Mononuclear cell (primary cell): ENCODE measurements around the gene ANXA11. TPM values are rescaled to one million over a fixed set of nuclear protein-coding genes. Genes with fewer than 3 reads are reported as not detected.
"Not testable (repeated sequence)": the region's sequence is repeated elsewhere in the genome, so short reads cannot be mapped to it uniquely, and the experiment has no call there.

Experiments
- H3K27me3 ChIP-seq: 2 replicates; pipeline ENCODE4 v1.6.0; 2011; ENCODE audit warnings: low read length, control low read depth; ENCODE audit not compliant: insufficient read depth
- H3K4me1 ChIP-seq: 2 replicates; pipeline ENCODE4 v1.5.1; 2011; ENCODE audit warnings: mild to moderate bottlenecking, low read length, control low read depth; ENCODE audit not compliant: insufficient read depth
- H3K4me3 ChIP-seq: 2 replicates; pipeline ENCODE4 v1.5.1; 2011; ENCODE audit warnings: mild to moderate bottlenecking, low read length, moderate library complexity
- H3K9me3 ChIP-seq: 2 replicates; pipeline ENCODE4 v1.5.1; 2011; ENCODE audit warnings: low read depth, mild to moderate bottlenecking, control low read depth, low read length
- total RNA-seq: library from RNA; depleted of rRNA; stranded (reverse); fragments of >200 nt; gene quantifications from one replicate; pipeline ENCODE4 v1.2.3, GENCODE V29; 2012

Gene ANXA11
- 61.6 TPM for total RNA-seq

DNA sequence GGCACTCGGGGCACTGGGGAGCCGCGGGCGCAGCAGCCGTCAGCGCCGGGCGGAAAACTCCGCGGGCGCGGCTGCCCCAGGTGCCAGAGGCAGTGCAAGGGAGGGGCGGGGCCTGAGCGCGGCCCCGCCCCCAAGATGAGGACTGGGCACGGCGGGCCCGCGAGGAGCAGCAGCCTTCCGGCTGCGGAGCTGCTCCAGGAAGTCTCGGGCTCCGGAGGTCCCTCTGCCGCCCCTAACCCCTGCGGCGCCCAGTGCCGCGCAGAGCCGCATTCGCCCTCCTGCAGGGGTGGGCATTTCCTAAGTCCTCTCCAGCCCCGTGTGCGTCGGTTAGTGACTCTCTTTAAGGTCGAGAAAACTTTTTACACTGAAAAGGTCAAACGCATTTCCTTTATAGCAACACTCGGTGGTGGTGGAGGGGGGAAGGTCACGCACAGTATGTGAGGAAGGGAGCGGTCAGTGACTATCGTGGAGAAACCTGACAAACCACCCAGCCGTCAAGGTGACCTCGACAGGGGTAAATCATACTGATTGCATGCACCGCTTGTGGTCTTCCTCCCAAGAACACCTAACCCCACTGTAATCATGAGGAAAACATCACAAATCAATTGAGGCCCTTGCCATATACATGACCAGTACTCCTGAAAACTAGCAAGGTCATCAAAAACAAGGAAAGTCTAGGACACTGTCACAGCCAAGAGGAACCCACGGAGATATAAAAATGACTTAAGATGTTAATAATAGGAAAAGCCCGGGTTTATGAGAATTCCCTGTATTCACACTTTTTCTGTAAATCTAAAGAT, at the start of gene ANXA11:
Gene ANXA11 (minus strand): TSS at position 61 of the 800 bp plus-strand sequence. CDS start 32,676 bp downstream, outside the sequence.
- no peaks in the 10 kb centered on the region for H3K9me3 ChIP-seq
- H3K4me3 ChIP-seq = peak within 1 kb of the TSS; percentile 80
- no peaks in the 10 kb centered on the region for H3K27me3 ChIP-seq
- H3K4me1 ChIP-seq = peaks cover 52% of the 10 kb centered on the region

GRCh38 chr10:80254726-80255125, 49.4 kb upstream of the ANXA11 start:
- not testable (repeated sequence) for H3K27me3 ChIP-seq, H3K9me3 ChIP-seq, H3K4me3 ChIP-seq
- H3K4me1 ChIP-seq = peaks cover 23% of the 10 kb centered on the region

- not testable (repeated sequence) for H3K27me3 ChIP-seq, H3K4me3 ChIP-seq, H3K9me3 ChIP-seq
- H3K4me1 ChIP-seq = peaks cover 23% of the 10 kb centered on the region
Observed at GRCh38 chr10:80253963-80254271, 48.6 kb upstream of the ANXA11 start.

- Histone ChIP-seq H3K4me1 (peaks cover 23% of the 10 kb centered on the region), H3K4me3 (no peak overlapping the region), H3K27me3 (no peaks in the 10 kb centered on the region), H3K9me3 (no peaks in the 10 kb centered on the region)
Observed at GRCh38 chr10:80253266-80253962, 48.1 kb upstream of the ANXA11 start.

DNA sequence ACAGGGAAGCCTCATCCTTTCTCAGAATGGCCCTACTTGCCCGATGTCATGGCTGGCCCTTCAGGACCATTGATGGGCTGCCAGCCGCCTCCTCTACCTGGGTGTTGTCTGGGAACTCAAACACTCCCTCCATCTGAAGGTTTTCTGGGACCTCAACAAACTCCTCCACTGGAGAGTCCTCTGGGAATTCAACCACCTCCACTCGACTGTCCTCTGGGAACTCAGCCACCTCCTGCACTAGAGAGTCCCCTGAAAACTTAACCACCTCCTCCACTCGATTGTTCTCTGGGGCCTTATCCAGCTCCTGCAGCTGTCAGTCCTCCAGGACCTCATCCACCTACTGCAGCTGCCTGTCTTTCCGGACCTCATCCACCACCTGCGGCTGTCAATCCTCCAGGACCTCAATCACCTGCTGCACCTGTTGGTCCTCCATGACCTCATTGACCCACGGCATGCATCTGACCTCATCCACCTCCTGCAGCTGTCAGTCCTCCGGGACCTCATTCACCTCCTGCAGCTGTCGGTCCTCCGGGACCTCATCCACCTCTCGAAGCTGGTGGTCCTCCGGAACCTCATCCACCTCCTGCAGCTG, 47.1 kb upstream of the ANXA11 start:
- Histone ChIP-seq H3K4me1 (peaks cover 23% of the 10 kb centered on the region), H3K9me3 (no peaks in the 10 kb centered on the region), H3K27me3 (no peaks in the 10 kb centered on the region), H3K4me3 (no peak overlapping the region)

DNA sequence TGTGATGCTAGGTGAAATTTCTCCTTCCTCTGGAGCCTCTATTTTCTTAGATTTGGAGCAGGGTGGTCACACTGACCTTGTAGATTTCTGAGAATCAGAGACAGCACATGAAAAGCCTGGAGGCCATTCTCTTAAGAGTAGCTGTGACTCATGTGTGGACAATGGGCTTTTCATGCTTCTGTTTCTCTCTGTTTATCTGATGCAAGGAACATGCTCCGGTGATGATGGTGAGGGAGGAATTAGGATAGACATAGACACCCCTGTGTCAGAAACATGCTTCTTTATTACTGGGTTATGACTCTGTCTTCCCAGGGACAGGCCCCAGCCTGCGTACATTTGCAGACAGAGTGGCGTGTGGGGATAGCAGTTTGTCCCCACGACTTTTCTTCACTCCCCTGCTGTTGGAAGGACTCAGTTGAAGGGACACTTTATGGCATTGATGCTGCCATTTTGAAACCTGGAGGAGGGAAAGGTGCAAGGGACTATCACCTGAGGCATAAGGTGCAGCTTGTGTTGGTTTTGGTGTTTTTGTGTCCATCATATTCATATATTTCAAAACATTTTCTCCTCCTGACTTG, 46.5 kb upstream of the ANXA11 start:
- not testable (repeated sequence) for H3K4me3 ChIP-seq, H3K27me3 ChIP-seq, H3K9me3 ChIP-seq
- peaks cover 23% of the 10 kb centered on the region for H3K4me1 ChIP-seq

- not testable (repeated sequence) for H3K27me3 ChIP-seq, H3K4me3 ChIP-seq, H3K9me3 ChIP-seq
- peaks cover 23% of the 10 kb centered on the region for H3K4me1 ChIP-seq
Observed at GRCh38 chr10:80250399-80250798, 45.1 kb upstream of the ANXA11 start.

DNA sequence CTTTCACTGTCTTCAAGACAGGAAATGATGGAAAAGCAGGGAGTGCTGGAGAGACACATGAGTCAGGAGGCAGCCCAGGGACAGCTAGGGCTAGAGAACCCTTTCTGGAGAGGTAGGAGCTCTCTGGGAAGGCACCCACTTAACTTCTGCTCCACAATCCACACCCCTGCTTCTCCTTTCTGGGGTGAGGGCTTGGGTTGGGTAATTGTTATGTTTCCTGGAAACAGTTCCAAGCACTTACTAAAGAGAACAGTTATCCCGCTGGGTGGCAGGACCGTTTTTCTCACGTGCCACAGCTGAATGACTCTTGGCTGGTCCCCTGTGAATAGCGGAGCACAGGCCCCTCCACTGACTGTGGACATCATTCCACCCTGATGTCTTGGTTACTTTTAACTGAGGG, 44.6 kb upstream of the ANXA11 start:
- H3K9me3 ChIP-seq, H3K4me3 ChIP-seq, H3K27me3 ChIP-seq: not testable (repeated sequence)
- H3K4me1 ChIP-seq = peaks cover 23% of the 10 kb centered on the region

DNA sequence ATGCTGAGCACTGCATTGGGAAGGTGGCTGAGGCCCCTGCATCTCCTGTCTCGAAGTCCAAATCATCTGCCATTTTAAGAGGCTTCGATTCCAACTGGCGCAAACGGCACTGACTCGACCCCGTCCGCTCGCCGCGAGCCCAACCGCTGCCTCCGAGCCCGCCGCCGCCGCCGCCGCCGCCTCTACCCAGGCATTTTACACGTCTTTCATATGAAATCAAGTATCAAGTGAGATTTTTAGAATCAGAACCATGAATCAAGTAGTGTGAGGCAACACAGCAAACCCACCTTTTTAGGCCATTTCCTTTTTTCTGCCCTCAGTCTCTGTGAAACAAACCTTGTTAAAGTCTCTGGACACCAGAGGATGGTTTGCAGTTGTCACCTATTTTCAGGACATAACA, 42.3 kb upstream of the ANXA11 start:
- not testable (repeated sequence) for H3K27me3 ChIP-seq, H3K4me3 ChIP-seq, H3K4me1 ChIP-seq, H3K9me3 ChIP-seq

GRCh38 chr10:80244371-80244770, 39.0 kb upstream of the ANXA11 start:
- not testable (repeated sequence) for H3K27me3 ChIP-seq, H3K4me3 ChIP-seq, H3K9me3 ChIP-seq, H3K4me1 ChIP-seq

DNA sequence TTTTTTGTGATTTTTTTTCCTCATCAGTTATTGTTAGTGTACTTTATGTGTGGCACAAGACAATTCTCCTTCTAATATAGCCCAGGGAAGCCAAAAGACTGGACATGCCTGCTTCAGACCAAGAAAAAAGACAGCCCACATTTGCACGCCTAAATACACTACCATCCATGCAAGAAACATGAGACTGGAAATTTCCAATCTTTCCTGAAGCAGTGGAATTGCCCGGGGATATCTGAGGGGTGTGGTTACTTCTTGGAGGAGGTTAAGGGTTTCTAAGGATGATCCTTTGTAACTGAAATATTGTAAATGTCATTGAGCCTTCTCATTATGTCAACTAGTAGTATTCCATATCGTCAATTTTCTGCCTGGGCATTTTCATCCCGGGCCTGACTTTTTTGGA, 37.0 kb upstream of the ANXA11 start:
- not testable (repeated sequence) for H3K4me1 ChIP-seq, H3K9me3 ChIP-seq, H3K27me3 ChIP-seq, H3K4me3 ChIP-seq

GRCh38 chr10:80236457-80236856, 31.1 kb upstream of the ANXA11 start:
- H3K27me3 ChIP-seq, H3K9me3 ChIP-seq, H3K4me1 ChIP-seq, H3K4me3 ChIP-seq: not testable (repeated sequence)

DNA sequence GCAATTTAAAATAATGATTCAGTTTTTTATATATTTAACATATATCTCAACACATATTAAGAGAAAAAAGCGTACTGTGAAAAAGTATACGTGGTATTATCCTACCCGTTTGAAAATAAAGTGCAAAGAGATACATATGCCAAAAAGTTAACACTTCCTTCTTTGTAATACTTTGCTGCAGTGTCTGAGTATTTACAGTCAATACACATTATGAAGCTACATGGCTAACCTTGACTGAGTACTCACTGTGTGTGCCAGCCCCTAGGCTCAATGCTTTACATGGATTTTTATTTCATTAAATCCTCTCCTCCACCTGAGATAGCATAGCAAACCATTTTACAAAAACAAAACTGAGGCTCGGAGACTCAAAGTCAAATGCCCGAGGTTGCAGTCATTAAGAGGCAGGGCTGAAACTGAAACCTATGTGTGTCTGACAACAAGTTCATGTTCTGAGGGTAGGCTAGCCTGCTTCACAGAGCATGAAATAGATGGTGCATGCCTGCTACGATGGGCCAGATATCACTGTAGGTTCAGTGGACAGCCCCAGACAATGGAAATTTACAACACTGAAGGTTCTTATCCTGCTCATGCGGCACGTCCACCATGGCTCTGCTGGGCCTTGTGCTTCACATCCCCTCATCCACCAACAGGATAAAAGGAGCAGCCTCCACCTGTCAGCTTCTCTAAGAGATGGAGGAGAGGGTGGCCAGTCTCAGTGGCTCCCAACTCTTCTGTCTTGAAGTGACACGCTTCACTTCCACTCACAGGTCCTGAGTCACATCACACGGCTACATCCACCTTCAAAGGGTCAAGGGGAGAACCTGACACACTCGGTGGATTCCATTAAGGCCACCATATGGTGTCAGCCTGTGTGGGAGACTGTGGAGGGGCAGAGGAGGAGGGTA, 29.2 kb upstream of the ANXA11 start:
- H3K4me3 ChIP-seq, H3K27me3 ChIP-seq, H3K9me3 ChIP-seq, H3K4me1 ChIP-seq: not testable (repeated sequence)

DNA sequence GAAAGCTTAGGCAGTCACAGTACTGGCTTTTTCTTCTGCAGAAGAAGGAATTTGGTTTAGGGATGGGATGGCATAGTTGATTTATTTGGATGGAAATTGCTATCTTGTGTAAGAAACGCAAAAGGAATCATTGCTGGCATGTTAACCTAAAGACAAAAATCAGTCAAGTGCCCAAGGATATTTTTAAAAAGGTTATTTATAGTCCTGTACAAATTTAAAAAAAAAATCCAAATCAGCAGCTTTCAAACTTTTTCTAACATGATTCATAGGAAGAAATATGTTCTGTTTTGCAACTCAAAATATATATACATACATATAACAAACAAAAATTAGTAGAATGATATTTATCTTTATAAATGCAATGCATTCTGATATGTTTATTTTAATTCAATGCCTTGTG, 28.5 kb upstream of the ANXA11 start:
- H3K4me1 ChIP-seq, H3K4me3 ChIP-seq, H3K9me3 ChIP-seq, H3K27me3 ChIP-seq: not testable (repeated sequence)

GRCh38 chr10:80226723-80227122, 21.4 kb upstream of the ANXA11 start:
- H3K4me3 ChIP-seq, H3K27me3 ChIP-seq, H3K9me3 ChIP-seq, H3K4me1 ChIP-seq: not testable (repeated sequence)
